ENCODE data around the gene ASPN.

ASPN gene

DNA sequence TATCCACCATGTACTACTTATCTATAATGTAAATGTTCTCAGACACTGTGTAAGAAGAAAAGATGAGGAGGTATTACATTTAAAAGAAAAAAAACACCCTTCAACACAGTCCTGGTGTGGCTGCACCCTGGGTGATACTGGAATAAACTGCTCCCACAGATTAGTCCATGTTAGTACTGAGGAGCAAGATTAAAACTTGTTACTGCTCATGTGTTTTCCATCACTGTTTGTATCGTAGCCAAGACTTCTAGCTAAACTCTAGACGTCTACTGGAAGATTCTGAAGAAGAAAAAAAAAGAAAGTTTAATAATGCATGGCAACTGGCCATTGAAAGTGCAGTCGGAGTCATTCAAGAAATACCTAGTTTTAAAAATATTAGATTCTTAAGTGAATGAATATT, at the start of gene ASPN:
Gene ASPN (minus strand): TSS at position 178 of the 400 bp plus-strand sequence.
- no peak for DNase-seq (ENCODE audit: low read depth in 3 of 3)

DNA sequence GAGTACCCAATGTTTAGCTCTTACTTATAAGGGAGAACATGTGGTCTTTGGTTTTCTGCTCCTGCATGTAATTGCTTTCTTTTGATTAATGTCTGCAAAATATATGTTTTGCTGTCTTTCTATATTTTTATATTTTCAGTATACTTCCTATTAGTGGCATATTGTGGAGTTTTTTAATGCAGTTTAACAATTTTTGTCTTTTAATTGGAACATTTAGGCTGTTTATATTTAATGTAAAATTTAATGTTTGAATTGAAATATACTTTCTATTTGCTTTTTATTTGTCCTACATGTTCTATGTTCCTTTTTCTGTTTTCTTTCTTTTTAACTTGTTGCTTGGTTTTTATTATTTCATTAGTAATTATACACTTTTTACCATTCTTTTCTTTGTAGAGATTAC, 48.6 kb upstream of the ASPN start:
- no peak for DNase-seq (ENCODE audit: low read depth in 3 of 3)

DNA sequence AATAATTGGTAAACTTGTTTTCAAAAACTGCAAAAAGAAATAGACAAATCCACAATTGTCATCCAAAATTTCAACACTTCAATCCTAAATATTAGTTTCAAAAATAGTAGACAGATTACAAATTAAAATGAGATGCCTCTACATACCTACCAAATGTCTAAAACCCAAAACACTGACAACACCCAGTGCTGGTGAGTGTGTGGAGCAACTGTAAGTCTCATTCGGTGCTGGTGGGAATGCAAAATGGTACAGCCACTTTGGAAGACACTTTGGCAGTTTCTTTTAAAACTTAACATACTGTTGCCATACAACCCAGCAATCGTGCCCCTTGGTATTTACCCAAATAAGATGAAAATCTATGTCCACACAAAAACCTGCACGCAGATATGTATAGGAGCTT, 46.8 kb upstream of the ASPN start:
- DNase-seq (ENCODE audit: low read depth in 3 of 3) = no peak

DNA sequence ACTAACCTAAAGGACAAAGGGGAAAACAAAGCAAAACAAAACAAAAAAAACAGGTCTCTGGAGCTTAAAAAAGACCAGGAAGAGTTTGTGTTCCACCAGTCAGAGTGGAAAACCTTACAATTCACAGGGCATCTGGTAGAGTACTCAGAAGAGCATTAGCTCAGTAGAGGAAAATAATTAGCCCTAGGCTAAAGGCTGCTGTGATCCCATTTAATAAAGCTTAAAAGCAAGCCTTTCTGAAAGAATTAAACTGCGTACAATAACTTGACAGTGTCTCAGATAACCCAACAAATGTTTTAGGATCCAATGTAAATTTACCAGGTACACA, 46.2 kb upstream of the ASPN start:
- DNase-seq (ENCODE audit: low read depth in 3 of 3) = no peak

DNA sequence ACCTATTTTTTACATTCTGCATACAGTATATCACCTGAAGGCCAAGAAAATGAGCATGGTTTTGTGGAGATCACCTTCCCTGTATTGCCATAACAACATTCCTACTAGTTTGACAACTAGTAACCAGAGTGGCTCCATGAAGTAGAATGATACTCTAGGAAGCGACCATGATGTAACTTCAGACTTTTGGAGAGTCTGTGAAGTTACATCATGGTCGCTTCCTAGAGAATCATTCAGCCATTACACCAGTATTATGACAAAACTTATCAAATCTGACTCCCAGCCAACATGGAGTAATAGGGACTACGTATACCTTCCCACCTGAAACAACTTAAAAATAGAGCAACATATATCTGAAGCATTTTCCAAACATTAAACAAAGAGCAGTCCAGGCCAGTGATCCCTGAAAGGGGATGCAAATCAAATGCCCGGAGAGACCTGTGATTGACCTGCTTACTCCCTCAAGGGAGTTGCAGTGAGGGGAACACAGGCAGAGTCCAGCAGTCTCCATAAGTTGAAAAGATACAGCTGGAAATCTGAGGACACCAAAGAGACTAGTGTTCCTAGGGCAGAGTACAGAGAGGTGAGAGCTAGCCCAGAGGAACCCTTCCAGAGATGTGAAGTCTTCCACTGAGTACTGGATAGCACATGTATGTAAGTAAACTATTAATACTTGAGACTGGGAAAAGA, 45.7 kb upstream of the ASPN start:
- DNase-seq (ENCODE audit: low read depth in 3 of 3) = no peak

DNA sequence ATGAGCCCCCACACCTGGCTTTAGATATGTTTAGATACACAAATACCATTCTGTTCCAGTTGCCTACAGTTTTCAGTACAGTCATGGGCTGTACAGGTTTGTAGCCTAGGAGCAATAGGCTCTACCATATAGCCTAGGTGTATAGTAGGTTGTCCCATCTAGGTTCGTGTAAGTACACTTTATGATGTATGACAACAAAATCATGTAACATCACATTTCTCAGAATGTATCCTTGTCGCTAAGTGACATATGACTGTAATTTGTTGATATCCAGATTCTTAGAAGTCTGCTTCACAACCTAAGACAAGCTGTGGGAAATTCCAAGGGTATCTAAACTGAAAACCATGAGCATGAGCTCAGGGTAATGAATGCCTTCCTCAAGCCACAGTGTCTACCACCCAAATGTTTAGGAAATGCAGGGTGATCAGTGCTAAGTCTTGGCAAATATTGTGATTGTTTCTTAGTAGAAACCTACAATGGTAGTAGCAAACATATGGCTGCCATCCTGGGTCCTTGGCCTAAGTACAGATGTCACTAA, 45.1 kb upstream of the ASPN start:
- DNase-seq (ENCODE audit: low read depth in 3 of 3) = no peak

DNA sequence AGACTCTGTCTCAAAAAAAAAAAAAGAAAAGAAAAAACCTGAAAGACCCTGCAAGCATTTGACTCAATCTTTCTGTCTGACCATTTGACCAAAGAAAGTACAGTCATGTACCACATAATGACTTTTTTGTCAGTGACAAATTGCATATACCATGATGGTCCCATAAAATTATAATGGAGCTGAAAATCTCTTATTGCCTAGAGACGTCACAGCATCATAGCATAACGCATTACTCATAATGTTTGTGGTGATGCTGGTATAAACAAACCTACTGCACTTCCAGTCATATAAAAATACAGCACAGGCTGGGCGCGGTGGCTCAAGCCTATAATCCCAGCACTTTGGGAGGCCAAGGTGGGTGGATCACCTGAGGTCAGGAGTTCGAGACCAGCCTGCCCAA, 43.0 kb upstream of the ASPN start:
- no peak for DNase-seq (ENCODE audit: low read depth in 3 of 3)

DNA sequence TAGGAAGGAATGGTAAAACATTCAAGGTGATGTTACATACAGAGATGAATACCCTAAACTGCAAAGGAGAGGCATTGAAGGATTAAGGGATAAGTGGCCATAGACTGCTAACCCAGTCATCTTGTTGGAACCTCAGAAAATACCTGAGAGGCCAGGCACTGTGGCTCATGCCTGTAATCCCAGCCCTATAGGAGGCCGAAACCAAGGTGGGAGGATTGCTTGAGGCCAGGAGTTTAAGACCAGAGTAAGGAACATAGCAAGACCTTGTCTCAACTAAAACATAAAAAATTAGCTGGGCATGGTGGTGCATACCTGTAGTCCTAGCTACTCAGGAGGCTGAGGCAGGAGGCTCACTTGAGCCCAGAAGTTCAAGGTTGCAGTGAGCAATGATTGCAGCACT, 42.6 kb upstream of the ASPN start:
- DNase-seq (ENCODE audit: low read depth in 3 of 3) = no peak

DNA sequence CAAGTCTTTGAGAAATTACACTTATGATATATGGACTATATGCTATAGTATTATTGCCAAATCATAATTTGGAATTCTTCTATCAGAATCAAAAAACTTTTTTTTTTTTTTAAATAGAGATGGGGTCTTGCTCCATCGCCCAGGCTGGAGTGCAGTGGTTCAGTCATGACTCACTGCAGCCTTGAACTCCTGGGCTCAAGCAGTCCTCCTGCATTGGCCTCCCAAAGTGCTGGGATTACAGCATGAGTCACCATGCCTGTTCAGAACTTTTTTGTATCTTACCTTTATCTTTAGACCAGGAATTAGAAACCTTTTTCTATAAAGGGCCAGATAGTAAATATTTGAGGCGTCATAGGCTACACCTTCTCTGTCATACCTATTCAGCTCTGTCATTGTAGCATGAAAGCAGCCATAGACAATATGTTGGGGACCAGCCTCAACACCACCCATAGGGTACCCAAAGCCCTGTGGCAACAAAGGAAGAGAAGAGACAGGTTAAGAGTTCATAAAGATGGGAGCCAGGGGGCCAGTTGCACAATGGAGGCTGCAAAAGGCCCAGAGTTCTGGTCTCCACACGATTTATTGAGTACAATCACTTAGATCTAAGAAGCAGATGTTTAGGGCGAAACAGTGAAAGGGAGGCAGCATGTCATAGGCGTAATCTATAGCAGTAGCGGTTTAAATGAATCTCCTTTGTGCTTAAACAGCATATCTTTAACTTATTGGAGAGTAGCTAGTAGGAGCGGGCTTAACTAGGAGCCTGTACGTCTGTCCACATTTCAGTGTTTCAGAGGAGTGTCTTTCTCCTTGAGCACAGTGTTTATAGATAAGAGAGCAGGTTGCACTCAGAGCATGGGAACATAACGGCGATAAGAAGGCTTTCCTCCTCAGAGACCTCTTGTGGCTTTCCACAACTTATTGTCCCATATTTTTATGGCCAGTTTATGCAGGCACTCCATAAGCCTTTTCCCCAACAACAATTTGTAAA, 41.0 kb upstream of the ASPN start:
- DNase-seq (ENCODE audit: low read depth in 3 of 3) = no peak

DNA sequence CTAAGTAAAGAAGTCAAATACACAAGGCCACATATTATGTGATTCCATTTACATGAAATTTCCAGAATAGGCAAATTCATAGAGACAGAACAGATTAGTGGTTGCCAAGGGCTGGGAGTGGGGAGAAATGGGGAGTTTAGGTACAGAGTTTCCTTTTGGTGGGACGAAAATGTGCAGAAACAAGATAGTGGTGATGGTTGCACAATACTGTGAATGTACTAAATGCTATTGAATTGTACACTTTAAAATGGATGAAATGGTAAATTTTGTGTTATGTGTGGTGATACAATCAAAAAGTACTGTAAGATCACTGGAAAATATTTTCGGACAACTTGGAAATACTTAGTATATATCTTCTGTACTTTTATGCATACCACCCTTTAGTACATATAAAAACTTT, 38.5 kb upstream of the ASPN start:
- DNase-seq (ENCODE audit: low read depth in 3 of 3) = no peak

DNA sequence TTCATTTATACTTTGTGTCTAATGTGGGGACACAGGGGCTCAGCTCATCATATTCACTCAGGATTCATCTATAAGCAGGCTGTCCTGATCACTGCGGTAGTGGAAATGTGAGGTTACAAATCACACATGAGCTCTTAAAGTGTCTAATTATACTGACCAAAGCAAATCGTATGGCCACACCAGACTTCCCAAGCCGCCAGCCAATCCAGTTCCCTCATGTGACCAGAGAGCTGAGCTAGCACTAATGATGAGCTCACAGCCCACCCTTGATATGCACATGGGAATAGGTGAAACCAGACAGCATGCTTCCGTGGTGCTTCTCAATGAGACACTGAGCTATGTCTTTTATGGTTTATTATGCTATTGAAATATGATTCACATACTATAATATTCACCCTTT, 35.9 kb upstream of the ASPN start:
- no peak for DNase-seq (ENCODE audit: low read depth in 3 of 3)

DNA sequence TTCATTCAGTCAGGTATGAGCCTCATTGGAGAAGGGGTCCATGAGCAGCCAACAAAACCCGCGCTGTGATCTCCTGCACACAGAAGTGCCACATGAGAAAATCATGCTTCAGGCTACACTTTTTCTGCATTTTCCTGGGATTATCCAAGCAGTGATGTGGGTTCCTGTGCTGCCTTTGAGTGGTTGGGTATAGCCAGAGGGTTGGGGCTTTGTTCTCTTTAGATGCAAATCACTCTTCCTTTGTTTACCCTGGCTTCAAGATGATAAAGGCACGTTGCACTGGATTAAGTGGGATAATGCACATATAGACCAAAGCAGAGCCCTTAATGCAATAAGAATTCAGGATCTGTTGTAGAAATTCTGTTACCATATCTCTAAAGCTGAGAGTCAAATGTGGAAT, 34.7 kb upstream of the ASPN start:
- DNase-seq (ENCODE audit: low read depth in 3 of 3) = no peak

DNA sequence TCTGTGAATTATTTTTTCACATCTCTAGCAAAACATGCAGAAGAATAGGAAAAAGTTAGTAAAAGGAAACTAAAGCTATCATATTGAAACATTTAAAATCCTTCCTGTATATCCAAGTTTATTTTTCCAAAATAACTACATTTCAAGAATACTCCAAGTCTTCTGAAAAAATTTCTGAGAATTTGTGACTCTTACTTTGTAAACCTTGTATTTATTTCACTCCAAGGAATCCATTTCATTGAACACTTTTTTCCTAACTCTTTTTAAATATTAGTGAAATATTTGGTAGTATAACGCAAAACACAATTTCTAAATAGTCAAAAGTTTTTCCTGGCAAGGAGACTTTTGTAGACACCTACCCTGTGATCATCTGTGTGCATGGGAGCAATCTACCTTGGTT, 34.2 kb upstream of the ASPN start:
- no peak for DNase-seq (ENCODE audit: low read depth in 3 of 3)

DNA sequence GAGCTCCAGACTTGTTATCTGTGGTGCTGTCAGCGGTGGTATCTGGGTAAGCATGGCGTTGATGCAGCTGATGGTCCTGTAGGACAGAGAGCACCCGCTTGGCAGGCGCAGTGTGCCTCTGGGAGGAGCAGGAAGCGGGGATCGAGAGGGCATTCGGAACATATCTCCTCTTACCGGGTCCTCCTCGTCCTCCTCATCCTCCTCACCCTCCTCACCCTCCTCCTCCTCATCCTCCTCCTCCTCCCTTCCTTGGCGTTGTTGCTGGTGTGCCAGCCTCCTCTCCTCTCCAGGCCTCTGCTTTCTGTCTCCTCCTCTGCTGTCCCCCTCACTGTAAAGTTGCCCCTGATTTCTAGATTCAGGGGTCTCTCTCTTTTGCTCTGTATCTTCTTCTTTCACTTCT, 32.3 kb upstream of the ASPN start:
- no peak for DNase-seq (ENCODE audit: low read depth in 3 of 3)

DNA sequence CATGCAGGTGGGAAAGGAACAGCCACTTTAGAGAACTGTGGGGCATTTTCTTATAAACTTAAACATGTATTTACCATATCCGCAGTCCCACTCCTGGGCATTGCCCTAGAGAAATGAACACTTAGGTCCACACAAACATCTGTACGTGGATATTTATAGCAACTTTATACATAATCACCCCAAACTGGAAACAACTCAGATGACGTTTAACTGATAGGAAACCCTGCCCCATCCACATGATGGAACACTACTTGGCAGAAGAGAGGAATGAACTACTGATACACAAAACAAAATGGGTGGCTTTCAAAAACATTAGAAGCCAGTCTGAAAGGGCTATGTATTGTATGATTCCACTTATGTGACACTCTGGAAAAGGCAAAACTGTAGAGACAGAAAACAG, 31.0 kb upstream of the ASPN start:
- DNase-seq (ENCODE audit: low read depth in 3 of 3) = no peak

DNA sequence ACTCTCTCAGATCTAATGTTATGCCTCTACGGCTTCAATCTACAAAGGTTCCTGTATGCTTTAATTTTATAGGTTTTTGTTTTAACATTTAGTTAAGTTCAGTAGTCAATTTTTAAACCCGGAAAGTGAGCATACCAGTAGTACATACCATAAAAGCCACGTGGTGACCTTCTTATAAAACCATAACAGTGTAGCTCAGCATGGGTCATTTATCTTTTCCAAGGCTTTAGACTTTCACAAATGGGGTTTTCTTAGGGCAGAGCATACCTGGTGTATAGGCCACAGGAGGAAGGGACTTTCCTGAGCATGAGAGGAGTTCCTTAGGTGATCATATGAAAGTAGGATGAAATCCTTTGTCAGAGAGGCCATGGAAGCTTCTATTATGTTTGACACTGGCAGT, 30.3 kb upstream of the ASPN start:
- no peak for DNase-seq (ENCODE audit: low read depth in 3 of 3)

DNA sequence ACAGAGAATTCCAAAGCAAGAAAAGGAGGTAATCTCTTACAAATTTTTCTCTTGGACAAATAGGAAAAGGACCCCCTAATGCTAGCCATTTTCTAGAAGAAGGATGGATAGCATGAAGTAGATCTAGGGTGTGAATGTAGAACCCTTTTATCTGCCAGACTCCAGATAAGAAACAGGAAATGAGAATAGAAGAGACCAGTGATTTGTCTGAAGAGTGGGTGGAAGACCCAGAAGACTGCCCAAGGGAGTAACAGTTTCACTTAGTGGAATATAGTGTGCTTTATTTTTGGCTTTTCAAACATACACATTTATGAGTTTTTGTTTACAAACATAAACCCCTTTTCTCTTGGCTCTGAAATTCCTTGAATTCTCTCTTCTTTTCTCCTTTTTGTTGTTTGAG, 28.4 kb upstream of the ASPN start:
- DNase-seq (ENCODE audit: low read depth in 3 of 3) = no peak

DNA sequence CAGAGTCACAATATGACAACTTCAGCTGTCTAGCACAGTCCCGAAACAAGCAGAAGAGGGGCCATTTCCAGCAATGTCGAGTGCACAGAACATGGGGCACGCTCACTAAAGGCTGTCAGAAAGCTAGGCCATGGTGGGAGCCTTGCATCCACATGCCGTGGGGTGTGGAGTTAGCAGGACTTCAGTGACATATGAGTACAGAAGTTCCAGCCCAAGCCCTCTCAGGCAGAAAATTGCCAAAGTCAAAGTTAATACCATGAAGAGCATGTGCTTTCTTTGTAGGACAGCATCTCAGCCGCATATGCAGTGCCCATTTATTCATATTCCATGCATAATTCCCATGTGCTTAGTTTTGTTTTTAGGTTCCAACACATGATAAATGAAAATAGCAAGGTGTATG, 26.7 kb upstream of the ASPN start:
- no peak for DNase-seq (ENCODE audit: low read depth in 3 of 3)

DNA sequence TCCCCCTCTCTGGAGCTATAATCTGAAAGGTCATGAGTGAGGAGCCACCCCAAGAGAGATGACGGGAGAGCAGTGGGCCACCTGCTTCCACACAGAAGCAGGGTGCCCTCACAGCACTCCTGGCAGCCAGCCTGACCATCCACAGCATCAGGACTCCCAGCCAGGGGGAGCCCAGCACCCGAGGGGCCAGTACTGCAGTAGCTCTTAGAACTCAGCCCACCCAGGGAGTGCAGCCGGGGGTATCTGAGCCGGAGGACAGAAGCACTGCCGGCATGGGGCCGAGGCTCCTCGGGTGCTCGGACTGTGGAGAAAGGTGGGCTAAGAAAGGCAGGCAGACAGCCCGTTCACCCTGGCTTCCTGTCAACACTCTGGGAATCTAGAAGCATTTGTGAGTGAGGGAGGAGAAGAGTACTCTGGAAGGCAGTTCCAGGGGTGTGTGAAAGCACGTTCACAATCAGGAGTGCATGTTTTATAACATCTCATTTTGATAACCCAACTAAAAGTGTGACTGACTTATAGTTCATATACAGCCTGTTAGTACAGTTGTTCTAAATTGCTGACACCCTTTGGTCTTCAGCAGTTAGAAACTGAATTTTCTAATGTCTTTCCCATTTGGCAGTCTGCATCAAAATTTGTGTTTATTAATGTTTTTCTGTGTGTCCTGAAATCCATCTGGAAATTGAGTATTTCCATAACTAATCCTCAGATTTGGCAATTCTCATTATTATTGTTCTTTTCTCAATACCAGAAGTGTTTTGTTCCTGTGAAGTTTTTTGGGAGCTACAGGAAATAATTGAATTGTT, 25.9 kb upstream of the ASPN start:
- no peak for DNase-seq (ENCODE audit: low read depth in 3 of 3)

DNA sequence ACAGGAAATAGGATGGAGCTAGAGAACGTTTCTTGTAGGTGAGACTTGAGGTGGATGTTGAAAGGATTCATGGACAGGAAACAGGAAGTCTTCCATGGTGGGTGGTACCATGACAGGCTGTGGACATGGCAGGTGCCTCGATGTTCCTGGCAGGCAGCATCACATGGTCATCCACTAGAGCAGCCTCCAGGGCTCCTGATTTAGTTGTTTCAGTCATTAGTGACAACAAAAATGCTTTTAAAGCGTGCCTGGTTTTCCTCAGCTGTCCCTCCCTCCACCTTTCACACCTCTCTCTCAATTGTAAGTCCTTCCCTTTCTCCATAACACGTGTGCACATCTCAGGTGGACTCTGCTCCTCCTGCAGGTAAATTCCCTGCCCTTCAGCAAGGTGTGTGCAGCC, 25.2 kb upstream of the ASPN start:
- DNase-seq (ENCODE audit: low read depth in 3 of 3) = no peak

DNA sequence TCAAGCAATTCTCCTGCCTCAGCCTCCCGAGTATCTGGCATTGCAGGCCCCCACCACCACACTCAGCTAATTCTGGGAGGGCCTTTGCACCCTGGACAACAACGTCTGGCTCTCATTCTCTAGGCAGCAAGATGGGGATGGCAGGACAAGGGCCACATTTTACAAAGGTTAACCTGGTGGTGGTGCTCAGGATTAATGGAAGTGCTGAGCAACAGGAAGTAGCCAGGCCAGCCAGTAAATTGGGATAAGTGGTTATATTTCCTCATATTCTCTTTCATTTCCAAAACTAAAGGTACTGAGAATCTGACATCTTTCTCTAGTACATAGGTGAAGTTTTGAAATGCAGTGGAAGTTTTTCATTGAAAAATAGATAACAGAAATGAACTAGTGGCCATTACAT, 24.7 kb upstream of the ASPN start:
- DNase-seq (ENCODE audit: low read depth in 3 of 3) = no peak

DNA sequence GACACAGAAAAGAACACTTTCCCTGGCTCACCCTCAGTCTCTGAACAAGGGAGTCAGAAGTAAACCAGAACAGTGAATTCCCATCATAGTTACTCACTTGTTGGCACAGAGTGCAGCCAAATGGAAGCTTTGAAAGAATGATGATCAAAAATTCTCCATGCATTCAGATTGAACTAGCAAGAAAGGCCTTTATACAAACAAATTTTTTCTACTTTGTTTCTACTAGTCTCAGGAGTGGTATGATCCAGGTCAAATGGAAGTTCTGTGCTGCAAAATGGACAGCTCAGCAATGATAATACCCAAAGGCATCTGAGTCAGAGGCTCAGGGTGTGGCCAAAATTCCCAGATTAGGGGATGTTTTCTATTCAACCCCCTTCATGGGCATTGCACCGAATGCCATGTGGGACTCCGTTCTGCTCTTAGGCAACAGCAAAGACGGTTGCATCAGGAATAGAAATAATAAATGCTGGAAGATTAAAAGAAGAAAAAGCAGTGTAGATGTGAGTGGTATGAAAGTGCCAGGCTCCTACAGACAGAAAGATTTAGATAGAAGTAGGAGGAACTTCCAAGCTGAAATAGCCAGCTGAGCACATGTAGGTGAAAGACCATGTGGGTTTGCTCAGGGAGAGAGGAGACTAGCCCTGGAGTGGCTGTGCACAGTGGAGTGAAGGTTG, 24.0 kb upstream of the ASPN start:
- DNase-seq (ENCODE audit: low read depth in 3 of 3) = no peak

Data from stimulated activated CD4-positive, alpha-beta T cell treated with anti-CD3 and anti-CD28 coated beads, TNF-alpha, amount 100 ng/mL, for 4 hours (primary cell).